ENCODE data around the gene ATAD3C.
"Not testable (repeated sequence)": the region's sequence is repeated elsewhere in the genome, so short reads cannot be mapped to it uniquely, and the experiment has no call there.

Gene ATAD3C

DNA sequence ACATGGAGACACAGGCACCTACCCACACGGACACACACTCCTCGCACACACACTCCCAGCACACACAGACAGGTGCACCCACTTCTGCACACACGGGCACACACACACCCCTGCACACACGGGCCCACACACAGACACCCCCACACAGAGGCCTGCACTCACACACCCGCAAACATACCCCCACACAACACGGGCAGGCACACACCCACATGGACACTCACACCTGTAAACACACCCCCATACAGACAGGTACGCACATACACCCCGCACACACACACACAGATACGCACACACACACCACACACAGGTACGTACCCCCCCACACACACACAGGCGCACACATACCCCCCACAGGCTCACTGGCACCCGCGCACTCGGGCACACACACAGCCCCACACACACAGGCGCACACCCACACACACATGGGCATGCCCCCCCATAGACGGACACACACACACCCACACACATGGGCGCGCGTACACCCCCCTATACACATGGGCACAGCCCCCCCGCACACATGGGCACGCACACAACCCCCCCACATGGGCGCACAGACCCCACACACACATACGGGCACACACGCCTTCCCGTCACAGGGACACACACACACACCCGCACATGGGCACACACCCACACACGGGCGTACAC lies 68.6 kb downstream of the ATAD3C start:
- no peak for TF ChIP-seq CTCF (IDR thresholded peaks at IDR 0.05; ENCODE audit: low read depth, low read length, missing control alignments)
- no peak overlapping the region for H3K4me3 ChIP-seq (ENCODE audit: low read depth, low read length)
- no peak for DNase-seq (ENCODE audit: low read depth)

- DNase-seq (ENCODE audit: low read depth); H3K4me3 ChIP-seq (ENCODE audit: low read depth, low read length): not testable (repeated sequence)
These were observed 69.1 kb downstream of the ATAD3C start for GRCh38 chr1:1518621-1519007.
